Psoas muscle (tissue), 8 donors: ENCODE measurements around the gene ATP7B. TPM values are rescaled to one million over a fixed set of nuclear protein-coding genes. Genes with fewer than 3 reads are reported as not detected.
"Not testable (repeated sequence)": the region's sequence is repeated elsewhere in the genome, so short reads cannot be mapped to it uniquely, and the experiment has no call there.

Experiments used
- ATAC-seq, 4 donors: fragments of 200-7000 bp; cut with Tn5 transposase; one replicate each; pipeline ENCODE4 v1.9.1; 2020; ENCODE audit warnings: moderate library complexity in 3 of 4, mild to moderate bottlenecking in 2 of 4
- DNase-seq, 2 donors: peaks; one replicate each; pipeline ENCODE4 v3.0.0-alpha.2; 2020
- H3K27ac ChIP-seq: fragments of 200-600 bp; one replicate; pipeline ENCODE4 v1.8.0; 2022
- H3K27me3 ChIP-seq, 3 donors: fragments of 200-600 bp in 1 of 3; one replicate each; pipeline versions ENCODE4 v1.6.1 to v1.8.0; 2013 to 2022; ENCODE audit warnings: low read length in 2 of 3, mild to moderate bottlenecking in 2 of 3, moderate library complexity in 1 of 3; ENCODE audit not compliant: insufficient read depth in 3 of 3
- H3K36me3 ChIP-seq, 2 donors: fragments of 200-600 bp in 1 of 2; one replicate each; pipeline versions ENCODE4 v1.6.1 to v1.8.0; 2013 to 2022; ENCODE audit warnings: low read depth in 1 of 2, mild to moderate bottlenecking in 1 of 2, moderate library complexity in 1 of 2; ENCODE audit not compliant: insufficient read depth in 1 of 2
- H3K4me1 ChIP-seq: fragments of 200-600 bp; one replicate; pipeline ENCODE4 v1.8.0; 2022
- H3K4me3 ChIP-seq: fragments of 200-600 bp; one replicate; pipeline ENCODE4 v1.8.0; 2022; ENCODE audit warnings: mild to moderate bottlenecking
- H3K9me3 ChIP-seq: fragments of 200-600 bp; one replicate; pipeline ENCODE4 v1.8.0; 2022
- CTCF ChIP-seq: fragments of 200-600 bp; IDR thresholded peaks from one replicate; pipeline ENCODE4 v1.8.0; 2022; ENCODE audit warnings: antibody characterized with exemption
- WGBS, 3 donors: extraction: QIAGEN DNeasy Blood & Tissue Kit; methylation state at CpG; one replicate each; pipeline versions ENCODE4 v1.1.6 to v1.1.7; 2013; 5-methylcytosine and 5-hydroxymethylcytosine counted together
- intact Hi-C, 2 donors: fragments of 100-400 bp; cut with DNase I; formaldehyde crosslinking; loops; one replicate each; pipeline versions ENCODE4 v1.11.0 to v1.14.2; 2022
- polyA plus RNA-seq, 3 donors: library from polyadenylated mRNA; stranded (reverse); fragments of 200-250 nt; gene quantifications; one replicate each; pipeline ENCODE4 v1.2.3, GENCODE V29; 2013
- total RNA-seq, 4 donors: library from RNA; stranded (reverse); fragmentation: NEBNext Ultra II Directional in 2 of 4; extraction: Animal tissue kit (Norgen Biotek cat#: 25700) in 2 of 4; gene quantifications; one replicate each; pipeline versions ENCODE4 v1.2.1 to v1.2.4, GENCODE V29; 2021 to 2023
- donor health status: healthy with polysubstance abuse.
- donor health status: DM: no; HTN: no; CAD: no; lungs with moderate emphysema.
- donor health status: Bipolar disorder and iron deficiency.
- donor health status: healthy.
- donor health status: DM: yes; HTN: yes; CAD: no.
- donor health status: DM: no; HTN: no; CAD: no.
- donor health status: DM: no; HTN: no; CAD: no.
- donor health status: DM: yes; HTN: yes; CAD: no.

The ATP7B gene
- total and polyA plus RNA-seq, 7 donors: 0.72 to 3.5 (median 1.3) TPM

- WGBS, 3 donors: 36 to 47% (median 44%) methylated on average over 4 of the region's 4 CpGs
- no peak for ATAC-seq
- intact Hi-C loops: no loop called here
Measured at GRCh38 chr13:51913421-51914136, 97.7 kb downstream of the ATP7B start.

GRCh38 chr13:51912511-51913225, 98.6 kb downstream of the ATP7B start:
- intact Hi-C loops: loop anchor here in 1 of 2 donors (1.0 kb wide), 1 partner anchor 33 kb away; no protein-coding TSS in a partner anchor
- H3K27ac ChIP-seq: no peak overlapping the region
- no peaks in the 10 kb centered on the region for H3K4me1 ChIP-seq
- no peaks in the 10 kb centered on the region for H3K36me3 ChIP-seq
- H3K4me3 ChIP-seq: no peak overlapping the region
- DNase-seq: no peak
- no peaks in the 10 kb centered on the region for H3K27me3 ChIP-seq
- TF ChIP-seq CTCF: no peak
- no peaks in the 10 kb centered on the region for H3K9me3 ChIP-seq
- ATAC-seq: no peak
- WGBS, 3 donors: 48 to 57% (median 51%) methylated on average over 11 of the region's 11 CpGs

More at GRCh38 chr13:51913421-51914136, 97.7 kb downstream of the ATP7B start:
- Histone ChIP-seq H3K27me3 (no peaks in the 10 kb centered on the region), H3K27ac (no peak overlapping the region), H3K4me1 (no peaks in the 10 kb centered on the region), H3K36me3 (no peaks in the 10 kb centered on the region), H3K9me3 (no peaks in the 10 kb centered on the region), H3K4me3 (no peak overlapping the region)
- DNase-seq: no peak
- TF ChIP-seq CTCF: no peak

GRCh38 chr13:51912091-51912490, 99.2 kb downstream of the ATP7B start:
- no peaks in the 10 kb centered on the region for H3K4me1 ChIP-seq
- no peaks in the 10 kb centered on the region for H3K27me3 ChIP-seq
- 62 to 68% (median 63%) methylated on average over 10 of the region's 10 CpGs for WGBS, 3 donors
- H3K9me3 ChIP-seq: no peaks in the 10 kb centered on the region
- ATAC-seq (no peak), DNase-seq (no peak)
- intact Hi-C loops: loop anchor here in 1 of 2 donors (1.0 kb wide), 1 partner anchor 33 kb away; no protein-coding TSS in a partner anchor
- H3K36me3 ChIP-seq: no peaks in the 10 kb centered on the region
- no peak overlapping the region for H3K4me3 ChIP-seq
- H3K27ac ChIP-seq: no peak overlapping the region
- no peak for TF ChIP-seq CTCF

GRCh38 chr13:51910508-51910907, 100.7 kb downstream of the ATP7B start:
- no peaks in the 10 kb centered on the region for H3K36me3 ChIP-seq
- intact Hi-C loops: no loop called here
- H3K27ac ChIP-seq: no peak overlapping the region
- no peak for DNase-seq
- no peak for TF ChIP-seq CTCF
- WGBS, 3 donors: 87 to 91% (median 89%) methylated on average over 12 of the region's 12 CpGs
- no peak for ATAC-seq
- H3K9me3 ChIP-seq: no peaks in the 10 kb centered on the region
- no peak overlapping the region for H3K4me3 ChIP-seq
- no peaks in the 10 kb centered on the region for H3K27me3 ChIP-seq
- H3K4me1 ChIP-seq: no peaks in the 10 kb centered on the region

GRCh38 chr13:51909265-51909664, 102.0 kb downstream of the ATP7B start:
- ATAC-seq, H3K4me1 ChIP-seq, H3K36me3 ChIP-seq, H3K4me3 ChIP-seq, H3K27ac ChIP-seq, H3K27me3 ChIP-seq, DNase-seq, intact Hi-C loops, H3K9me3 ChIP-seq: not testable (repeated sequence)
- WGBS, 3 donors: 90 to 93% (median 92%) methylated on average over 5 of the region's 5 CpGs
